Measurements from ENCODE around the gene CDK19. TPM values are rescaled to one million over a fixed set of nuclear protein-coding genes. Genes with fewer than 3 reads are reported as not detected.

CDK19 gene
- total RNA-seq, 1 donor from 2014 or later: 41.6 TPM

DNA sequence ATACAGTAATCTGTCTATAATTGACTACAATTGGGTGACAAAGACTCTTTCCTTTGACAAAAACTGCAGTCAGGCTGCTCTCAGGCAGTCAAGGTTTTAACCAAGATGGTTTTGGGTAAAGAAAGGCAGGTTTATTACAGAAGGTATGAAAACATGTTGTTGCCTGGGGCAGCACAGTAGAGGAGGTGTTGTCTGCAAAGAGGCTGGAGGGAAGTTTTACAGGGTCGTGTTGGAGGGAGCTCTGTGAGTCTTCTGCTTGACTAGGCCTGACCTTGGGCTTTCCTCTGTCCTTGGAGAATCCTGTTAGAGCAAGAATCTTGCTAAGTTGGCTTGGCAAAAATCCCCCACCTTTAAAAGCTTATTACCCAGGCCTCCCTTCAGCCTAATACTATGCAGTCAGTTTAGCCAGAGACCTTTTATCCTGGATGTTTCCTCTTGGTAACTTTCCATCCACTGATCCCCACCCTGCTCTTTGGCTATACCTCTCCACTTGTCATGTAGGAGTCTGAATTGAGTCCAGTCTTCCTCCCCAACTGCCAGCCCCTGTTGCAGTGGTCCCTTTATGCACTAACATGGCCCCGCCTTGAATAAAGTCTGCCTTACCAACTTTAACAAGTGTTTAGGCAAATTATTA is 195.9 kb downstream of the CDK19 start:
- Mint-ChIP-seq H3K27me3 (ENCODE audit: low read depth) (no peaks in the 10 kb centered on the region), H3K4me3 (no peak overlapping the region), H3K36me3 (peaks cover 42% of the 10 kb centered on the region), H3K4me1 (peaks cover 26% of the 10 kb centered on the region), H3K27ac (peak overlapping the region; percentile 68), H3K9me3 (no peaks in the 10 kb centered on the region)
- TF ChIP-seq, protein P1, sequence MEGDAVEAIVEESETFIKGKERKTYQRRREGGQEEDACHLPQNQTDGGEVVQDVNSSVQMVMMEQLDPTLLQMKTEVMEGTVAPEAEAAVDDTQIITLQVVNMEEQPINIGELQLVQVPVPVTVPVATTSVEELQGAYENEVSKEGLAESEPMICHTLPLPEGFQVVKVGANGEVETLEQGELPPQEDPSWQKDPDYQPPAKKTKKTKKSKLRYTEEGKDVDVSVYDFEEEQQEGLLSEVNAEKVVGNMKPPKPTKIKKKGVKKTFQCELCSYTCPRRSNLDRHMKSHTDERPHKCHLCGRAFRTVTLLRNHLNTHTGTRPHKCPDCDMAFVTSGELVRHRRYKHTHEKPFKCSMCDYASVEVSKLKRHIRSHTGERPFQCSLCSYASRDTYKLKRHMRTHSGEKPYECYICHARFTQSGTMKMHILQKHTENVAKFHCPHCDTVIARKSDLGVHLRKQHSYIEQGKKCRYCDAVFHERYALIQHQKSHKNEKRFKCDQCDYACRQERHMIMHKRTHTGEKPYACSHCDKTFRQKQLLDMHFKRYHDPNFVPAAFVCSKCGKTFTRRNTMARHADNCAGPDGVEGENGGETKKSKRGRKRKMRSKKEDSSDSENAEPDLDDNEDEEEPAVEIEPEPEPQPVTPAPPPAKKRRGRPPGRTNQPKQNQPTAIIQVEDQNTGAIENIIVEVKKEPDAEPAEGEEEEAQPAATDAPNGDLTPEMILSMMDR (IDR thresholded peaks at IDR 0.05; ENCODE audit: unreplicated experiment): no peak
- DNase-seq (ENCODE audit: low spot score in 2 of 2, unreplicated experiment in 2 of 2): no peak

DNA sequence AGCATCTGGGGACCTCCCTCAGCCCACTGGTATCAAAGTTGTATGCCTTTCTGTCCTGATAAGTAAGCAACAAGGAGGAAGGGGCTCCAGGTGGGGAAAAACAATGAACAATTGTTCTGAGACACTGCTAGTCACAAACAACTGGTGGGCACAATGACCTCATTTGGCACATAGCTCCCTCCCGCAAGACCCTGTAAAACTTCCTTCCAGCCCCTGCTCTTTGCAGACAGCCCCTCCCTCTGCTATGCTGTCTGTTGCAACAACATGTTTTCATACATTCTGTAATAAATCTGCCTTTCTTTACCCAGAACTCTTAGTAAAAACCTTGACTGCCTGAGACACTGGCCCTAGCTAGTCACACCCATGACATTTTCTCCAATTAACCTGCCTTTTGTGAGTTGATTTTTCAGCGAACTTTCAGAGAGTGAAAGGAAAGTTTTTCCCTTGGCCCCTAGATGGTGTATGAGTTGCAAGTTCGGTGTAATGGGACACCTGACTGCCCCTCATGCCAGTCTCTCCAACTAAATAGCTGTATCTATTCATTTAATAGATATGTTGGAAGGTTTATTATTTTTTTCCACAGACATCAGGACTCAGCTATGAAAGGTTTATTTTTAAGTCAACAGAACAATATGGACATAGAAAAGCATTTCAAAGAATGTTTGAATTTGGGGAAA is 196.5 kb downstream of the CDK19 start:
- H3K27ac Mint-ChIP-seq: peak overlapping the region; percentile 68
- H3K27me3 Mint-ChIP-seq (ENCODE audit: low read depth): no peaks in the 10 kb centered on the region
- H3K4me3 Mint-ChIP-seq: no peak overlapping the region
- TF ChIP-seq, protein P1 (IDR thresholded peaks at IDR 0.05; ENCODE audit: unreplicated experiment): no peak
- DNase-seq (ENCODE audit: low spot score in 2 of 2, unreplicated experiment in 2 of 2): no peak
- H3K4me1 Mint-ChIP-seq: peaks cover 26% of the 10 kb centered on the region
- H3K36me3 Mint-ChIP-seq: peaks cover 47% of the 10 kb centered on the region
- H3K9me3 Mint-ChIP-seq: no peaks in the 10 kb centered on the region

DNA sequence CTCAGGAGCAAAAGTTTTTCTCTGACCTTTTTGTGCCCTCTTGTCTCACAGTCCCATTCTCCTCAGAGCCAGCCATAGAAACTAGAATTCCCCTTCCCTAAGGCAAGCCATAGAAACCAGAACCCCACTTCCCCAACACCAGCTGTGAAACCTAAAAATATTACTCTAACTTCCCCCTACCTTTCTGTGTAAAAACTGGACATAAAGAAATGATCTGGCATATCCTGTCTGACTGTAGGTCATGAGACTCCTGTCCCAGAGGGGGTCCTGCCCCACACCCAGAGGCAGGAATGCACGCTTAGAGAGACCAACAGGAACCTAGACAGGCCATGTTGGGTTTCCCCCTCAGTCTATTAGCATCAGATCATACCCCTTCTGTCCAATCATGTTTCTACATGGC is 198.2 kb downstream of the CDK19 start:
- Mint-ChIP-seq H3K9me3 (no peaks in the 10 kb centered on the region), H3K4me3 (no peak overlapping the region), H3K36me3 (peaks cover 38% of the 10 kb centered on the region), H3K27ac (no peak overlapping the region), H3K27me3 (ENCODE audit: low read depth) (no peaks in the 10 kb centered on the region), H3K4me1 (peaks cover 26% of the 10 kb centered on the region)
- TF ChIP-seq, protein P1 (IDR thresholded peaks at IDR 0.05; ENCODE audit: unreplicated experiment): no peak
- DNase-seq (ENCODE audit: low spot score in 2 of 2, unreplicated experiment in 2 of 2): no peak

DNA sequence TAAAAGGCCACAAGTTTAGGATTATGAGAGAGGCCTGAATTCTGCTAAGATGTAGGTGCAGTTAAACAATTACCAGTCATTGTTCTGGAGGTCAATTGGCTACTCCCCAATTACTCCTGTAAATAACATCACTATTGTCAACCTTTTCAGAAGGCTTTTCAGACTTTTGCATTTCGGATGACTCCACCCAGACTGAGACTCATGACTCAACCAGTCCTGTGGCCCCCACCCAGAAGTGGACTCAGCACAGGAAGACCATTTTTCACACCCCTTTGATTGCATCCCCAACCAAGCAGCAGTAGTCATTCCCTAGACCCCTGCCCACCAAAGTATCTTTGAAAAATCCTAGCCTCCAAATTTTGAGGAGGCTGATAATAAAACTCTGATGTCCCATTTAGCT is 199.5 kb downstream of the CDK19 start:
- TF ChIP-seq, protein P1 (IDR thresholded peaks at IDR 0.05; ENCODE audit: unreplicated experiment): no peak
- H3K36me3 Mint-ChIP-seq: peaks cover 39% of the 10 kb centered on the region
- H3K9me3 Mint-ChIP-seq: no peaks in the 10 kb centered on the region
- H3K4me1 Mint-ChIP-seq: peaks cover 24% of the 10 kb centered on the region
- no peak overlapping the region for H3K27ac Mint-ChIP-seq
- no peak overlapping the region for H3K4me3 Mint-ChIP-seq
- H3K27me3 Mint-ChIP-seq (ENCODE audit: low read depth): no peaks in the 10 kb centered on the region
- DNase-seq (ENCODE audit: low spot score in 2 of 2, unreplicated experiment in 2 of 2): no peak

DNA sequence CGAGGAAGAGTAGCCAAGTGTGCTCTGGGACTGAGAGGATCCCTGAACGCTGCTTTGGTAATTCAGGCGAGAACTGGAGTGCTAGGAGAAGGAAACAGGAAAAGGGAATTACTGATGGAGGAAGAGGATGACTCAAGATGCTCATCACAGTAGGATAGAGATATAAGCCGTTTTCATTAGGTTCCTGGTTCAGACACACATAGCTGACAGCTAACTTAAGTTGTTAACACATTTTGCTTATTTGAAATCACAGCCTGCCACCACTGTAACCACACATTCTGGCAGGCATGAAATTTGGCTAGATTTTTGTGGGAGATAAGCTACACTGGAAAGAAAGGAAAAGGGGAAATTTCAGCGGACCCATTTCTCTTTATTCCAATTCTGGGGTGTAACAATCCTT is 200.7 kb downstream of the CDK19 start:
- DNase-seq (ENCODE audit: low spot score in 2 of 2, unreplicated experiment in 2 of 2): no peak
- H3K4me1 Mint-ChIP-seq: peaks cover 13% of the 10 kb centered on the region
- no peak overlapping the region for H3K27ac Mint-ChIP-seq
- H3K4me3 Mint-ChIP-seq: no peak overlapping the region
- H3K9me3 Mint-ChIP-seq: no peaks in the 10 kb centered on the region
- TF ChIP-seq, protein P1 (IDR thresholded peaks at IDR 0.05; ENCODE audit: unreplicated experiment): no peak
- H3K27me3 Mint-ChIP-seq (ENCODE audit: low read depth): no peaks in the 10 kb centered on the region
- peaks cover 40% of the 10 kb centered on the region for H3K36me3 Mint-ChIP-seq

Data from mesothelial cell of epicardium (in vitro differentiated cells).